HG02610 (cell line): ENCODE data around the gene ZNF670.

Experiments used
- ATAC-seq: cut with Tn5 transposase; IDR thresholded peaks from one replicate; pipeline ENCODE4 v1.9.1; 2021; ENCODE audit warnings: mild to moderate bottlenecking, moderate library complexity; ENCODE audit not compliant: unreplicated experiment

The ZNF670 gene

GRCh38 chr1:247104965-247105364 is 26.4 kb upstream of the ZNF670 start:
- ATAC-seq, result no peak

DNA sequence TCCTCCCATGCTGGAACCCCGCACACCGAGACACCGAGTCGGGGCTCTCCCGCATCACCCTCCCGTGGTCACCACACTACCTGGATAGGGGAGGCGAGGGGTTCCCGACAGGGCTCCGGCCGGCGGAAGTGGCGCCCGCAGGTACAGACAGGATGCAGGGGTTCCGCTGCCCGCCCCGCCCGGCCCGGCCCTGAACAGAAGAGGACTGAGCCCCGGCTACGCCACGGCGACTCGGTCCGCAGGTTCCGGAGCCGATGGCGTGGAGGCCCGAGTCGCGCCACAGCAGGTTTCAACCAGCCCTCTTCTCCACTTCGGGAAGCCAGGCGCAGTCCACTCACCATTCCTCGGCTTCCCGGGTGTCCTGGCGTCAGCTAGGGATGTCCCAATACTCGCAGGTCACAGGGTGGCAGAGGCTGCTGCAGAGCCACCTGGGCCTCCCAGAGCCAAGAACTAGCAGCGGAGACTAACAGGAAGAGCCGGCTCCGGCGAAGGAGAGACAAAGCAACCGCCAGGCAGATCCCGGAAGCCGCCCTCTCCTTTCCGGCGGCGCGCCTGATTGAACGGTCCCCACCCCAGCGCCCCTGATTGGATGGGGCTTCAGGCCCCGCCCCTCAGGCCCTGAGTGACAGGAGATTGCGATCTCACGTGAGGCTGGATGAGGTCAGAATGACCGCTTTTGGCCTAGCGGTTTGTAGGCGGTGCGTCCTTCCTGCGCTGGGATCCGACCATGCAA is 25.4 kb upstream of the ZNF670 start, which contains the start of gene ZNF669:
ZNF669 (minus strand) TSS at position 498 of the 733 bp plus-strand sequence; CDS start at position 341, 157 bp downstream.
- ATAC-seq, result peak; percentile 100

- ATAC-seq, result no peak
These were observed 23.8 kb upstream of the ZNF670 start for GRCh38 chr1:247102381-247102780.

DNA sequence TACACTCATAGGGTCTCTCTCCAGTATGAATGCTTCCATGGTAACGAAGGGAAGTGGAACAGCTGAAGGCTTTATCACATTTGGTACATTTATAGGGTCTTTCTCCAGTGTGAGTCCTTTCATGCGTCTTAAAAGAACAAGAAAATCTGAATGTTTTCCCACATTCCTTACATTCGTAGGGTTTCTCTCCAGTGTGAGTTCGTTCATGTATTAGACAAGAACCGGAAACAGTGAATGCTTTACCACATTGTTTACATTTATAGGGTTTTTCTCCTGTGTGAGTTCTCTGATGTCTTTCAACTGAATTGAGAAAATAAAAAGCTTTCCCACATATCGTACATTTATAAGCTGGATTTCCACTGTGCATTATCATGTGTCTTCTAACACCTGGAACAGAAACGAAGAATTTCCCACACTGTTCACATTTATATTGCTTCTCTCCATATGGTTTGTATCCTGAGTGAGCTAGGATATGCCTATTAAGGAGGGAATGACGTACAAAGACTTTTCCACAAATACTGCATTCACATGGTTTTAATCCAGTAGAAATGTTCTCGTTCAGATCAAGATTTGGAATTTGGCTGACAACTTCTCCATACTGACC is 22.2 kb upstream of the ZNF670 start:
- ATAC-seq, result no peak

DNA sequence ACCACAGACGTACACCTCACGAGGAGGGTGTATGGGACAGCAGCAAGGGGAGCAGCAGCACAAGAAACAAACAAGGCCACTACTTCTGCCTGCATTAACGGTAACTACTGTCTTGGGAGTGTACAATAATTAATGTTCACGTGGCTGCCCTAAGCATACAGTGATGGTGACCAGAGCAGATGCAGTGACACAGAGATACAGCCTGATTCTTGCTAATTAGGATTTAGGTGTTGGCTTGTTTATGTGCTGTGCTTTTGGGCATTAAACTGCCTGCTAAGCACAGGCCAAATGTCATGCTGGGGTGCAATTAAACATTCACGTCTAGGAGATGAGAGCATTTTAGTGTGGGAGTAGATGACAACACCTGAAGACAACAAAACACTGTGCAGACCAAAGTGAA is 18.3 kb upstream of the ZNF670 start:
- ATAC-seq, result no peak

DNA sequence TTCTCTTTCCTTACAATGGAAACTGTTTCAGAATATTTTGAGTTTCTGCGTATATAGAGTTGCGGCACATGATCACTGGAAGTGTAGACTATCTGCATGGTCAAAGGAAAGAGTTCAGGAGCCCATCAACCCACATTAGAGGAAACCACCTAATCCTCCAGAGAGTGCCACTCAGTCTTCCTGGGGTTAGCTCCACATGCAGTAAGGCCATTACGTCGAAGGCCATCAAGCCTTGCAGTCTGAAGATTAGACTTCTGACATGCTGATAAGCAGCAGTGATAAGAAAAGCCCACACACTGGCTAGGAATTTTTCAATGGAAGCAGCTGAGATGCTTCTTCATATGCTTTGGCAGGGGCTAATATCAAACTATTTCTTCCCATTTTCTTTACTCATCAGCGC is 17.9 kb upstream of the ZNF670 start:
- ATAC-seq, result no peak

GRCh38 chr1:247096112-247096511 is 17.5 kb upstream of the ZNF670 start:
- ATAC-seq, result no peak

- no peak for ATAC-seq
These were observed 11.8 kb upstream of the ZNF670 start for GRCh38 chr1:247090455-247090854.

GRCh38 chr1:247089616-247090375 is 11.2 kb upstream of the ZNF670 start:
- ATAC-seq, result no peak

DNA sequence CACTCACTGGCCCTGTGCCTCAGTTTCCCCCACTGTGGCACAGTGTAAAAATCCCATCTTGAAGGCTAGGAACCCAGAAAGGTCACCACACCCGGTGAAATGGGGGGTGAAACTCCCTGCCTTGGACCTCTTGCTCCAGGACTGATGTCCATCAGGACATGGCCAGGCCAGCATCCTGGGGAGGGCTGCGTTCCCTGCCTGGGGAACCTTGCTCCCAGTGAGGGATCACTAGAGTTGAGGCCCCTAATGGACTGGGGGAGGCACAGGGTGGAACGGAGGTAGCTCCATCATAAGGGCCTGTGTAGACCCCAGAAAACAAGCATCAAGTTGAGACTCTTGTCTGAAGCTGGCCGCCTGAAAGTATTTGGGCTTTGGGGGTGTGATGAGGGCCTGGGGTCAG is 10.4 kb upstream of the ZNF670 start:
- ATAC-seq, result no peak

- no peak for ATAC-seq
These were observed 8.6 kb upstream of the ZNF670 start for GRCh38 chr1:247087256-247087655.

DNA sequence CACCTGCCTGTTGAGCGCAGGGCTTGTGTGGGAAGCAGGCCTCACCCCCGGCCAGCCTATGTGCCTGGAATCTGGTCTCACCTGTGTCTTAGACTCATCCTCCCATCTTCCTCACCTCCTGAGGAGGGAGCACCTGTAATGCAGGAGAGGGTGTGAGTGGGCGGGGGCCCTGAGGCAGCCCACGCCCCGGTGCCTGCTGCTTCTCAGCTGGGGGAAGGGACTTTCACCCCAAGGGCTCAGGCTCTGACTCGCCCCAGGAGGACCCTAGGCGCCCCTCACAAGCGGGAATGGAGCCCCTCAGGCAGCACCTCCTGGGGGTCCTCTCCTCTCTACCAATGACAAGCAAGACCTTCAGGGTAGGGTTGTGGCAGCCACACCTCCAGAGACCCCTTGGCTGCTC is 6.7 kb upstream of the ZNF670 start:
- ATAC-seq, result no peak

- no peak for ATAC-seq
These were observed 6.2 kb upstream of the ZNF670 start for GRCh38 chr1:247084771-247085170.

DNA sequence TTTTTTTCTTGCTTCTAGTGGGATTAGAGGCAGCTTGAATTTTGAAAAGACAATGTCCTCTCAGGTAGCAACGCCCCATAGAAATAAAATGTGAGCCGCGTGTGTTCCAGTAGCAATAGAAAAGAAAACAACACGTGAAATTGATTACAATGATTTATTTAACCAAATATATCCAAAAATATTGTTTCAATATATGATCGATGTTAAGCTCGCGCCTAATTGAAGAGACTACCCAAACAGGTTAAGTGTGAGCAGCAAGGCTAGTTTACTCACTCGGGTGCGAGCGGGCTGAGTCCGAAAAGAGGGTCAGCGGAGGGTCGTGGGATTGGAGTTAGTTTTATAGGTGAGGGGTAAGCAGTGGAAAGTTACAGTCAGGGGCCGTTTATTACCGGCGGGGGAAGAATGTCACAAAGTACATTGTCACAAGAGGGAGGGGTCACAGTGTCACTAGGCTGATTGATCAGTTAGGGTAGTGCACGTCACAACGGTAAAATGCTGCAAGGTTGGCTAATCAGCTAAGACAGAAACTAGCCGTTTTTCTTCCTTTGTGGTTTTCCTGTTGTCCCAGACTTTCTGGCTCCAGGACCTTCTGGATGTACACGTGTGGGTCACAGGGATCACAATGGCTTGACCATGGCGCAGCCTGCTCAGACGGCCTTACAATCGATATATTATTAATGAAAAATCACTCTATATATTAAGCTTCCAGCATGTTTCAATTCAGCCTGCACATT is 697 bp upstream of the ZNF670 start:
- no peak for ATAC-seq

- no peak for ATAC-seq
These were observed 744 bp downstream of the ZNF670 start for GRCh38 chr1:247077876-247078257.

GRCh38 chr1:247077213-247077612 is 1.4 kb downstream of the ZNF670 start:
- ATAC-seq, result no peak

- ATAC-seq, result no peak
These were observed 8.0 kb downstream of the ZNF670 start for GRCh38 chr1:247070645-247071044.

GRCh38 chr1:247064304-247064703 is 14.3 kb downstream of the ZNF670 start:
- no peak for ATAC-seq

GRCh38 chr1:247060771-247061170 is 17.8 kb downstream of the ZNF670 start:
- ATAC-seq, result no peak

- ATAC-seq, result no peak
These were observed 22.5 kb downstream of the ZNF670 start for GRCh38 chr1:247056071-247056470.

DNA sequence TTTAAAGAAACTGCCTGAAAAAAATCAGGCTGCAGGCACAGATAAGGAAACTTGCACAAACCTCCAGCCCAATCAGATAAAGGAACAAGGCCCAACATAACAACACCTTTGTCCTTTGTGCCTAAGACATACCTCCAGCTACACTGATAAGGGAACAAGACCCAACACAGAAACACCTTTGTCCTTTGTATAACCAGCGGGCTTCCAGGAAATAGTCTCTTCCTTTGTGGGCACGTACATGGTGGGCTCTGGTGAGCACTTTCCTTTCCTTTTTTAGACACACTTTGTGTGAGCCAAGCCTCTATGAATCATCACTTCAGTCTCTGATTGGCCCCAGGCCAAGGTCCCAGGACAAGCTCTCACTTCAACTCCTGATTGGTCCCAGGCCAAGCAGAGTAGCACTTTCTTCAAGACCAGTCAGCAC is 23.6 kb downstream of the ZNF670 start:
- ATAC-seq, result no peak
